ENCODE measurements around the gene PHF1. TPM values are rescaled to one million over a fixed set of nuclear protein-coding genes. Genes with fewer than 3 reads are reported as not detected.

The PHF1 gene
- total RNA-seq, 1 donor from 2014 or later, result 34.1 TPM

DNA sequence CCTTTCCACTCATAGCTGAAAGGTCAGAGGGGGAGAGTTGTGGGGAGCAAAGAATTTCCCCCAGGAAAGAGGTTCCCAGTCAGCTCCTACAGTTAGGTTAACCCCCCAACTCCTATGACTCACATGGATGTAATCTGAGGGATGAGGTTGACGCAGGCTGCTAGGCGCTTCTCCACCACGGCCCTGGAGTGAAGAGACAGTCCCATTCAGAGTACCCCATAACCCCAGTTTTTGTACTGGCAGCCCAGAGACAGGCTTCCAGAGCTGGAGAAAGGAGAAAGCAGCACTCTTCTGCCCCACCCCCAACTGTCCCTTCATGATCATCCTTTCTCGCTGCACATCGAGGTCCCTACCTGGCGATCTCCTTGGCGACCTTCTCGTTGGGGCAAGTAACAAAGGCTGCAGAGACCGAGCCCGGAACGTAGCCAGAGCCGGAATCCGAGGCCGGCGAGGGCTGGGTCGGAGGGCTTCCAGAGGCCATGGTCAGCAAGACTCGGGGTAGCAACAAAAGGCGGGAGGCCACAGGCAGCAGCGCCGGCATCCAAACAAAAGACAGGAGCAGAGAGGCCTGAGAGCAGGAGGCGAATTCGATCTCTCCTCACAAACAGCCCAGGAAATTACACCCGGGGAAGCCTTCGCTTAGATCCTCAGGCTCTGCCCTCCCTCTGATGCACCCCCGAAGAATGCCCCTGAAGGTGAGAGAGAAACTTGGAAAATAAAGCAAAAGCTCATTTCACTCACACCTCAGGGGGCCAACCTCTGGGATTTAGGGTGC, 6.5 kb downstream of the PHF1 start:
- intact Hi-C loops (cut with micrococcal nuclease), result no loop called here

- intact Hi-C loops (cut with micrococcal nuclease), result loop anchor here (1.0 to 2.0 kb wide), 5 partner anchors 8 to 371 kb away; partner anchors contain the start of genes LEMD2 and ZBTB22
Measured at GRCh38 chr6:33417903-33418689, 7.3 kb downstream of the PHF1 start, which contains the start of gene CUTA. CUTA (minus strand) TSS chr6:33418107; CDS start chr6:33418000, 107 bp downstream.

- intact Hi-C loops (cut with micrococcal nuclease), result loop anchor here (1.0 to 2.0 kb wide), 5 partner anchors 8 to 370 kb away; partner anchors contain the start of genes LEMD2 and ZBTB22
Measured at GRCh38 chr6:33418690-33419291, 8.0 kb downstream of the PHF1 start.

GRCh38 chr6:33419580-33420490, 9.0 kb downstream of the PHF1 start, which contains the start of gene SYNGAP1:
SYNGAP1 (plus strand) TSS chr6:33420065; CDS start chr6:33420265, 200 bp downstream.
- intact Hi-C loops (cut with micrococcal nuclease), result loop anchor here (2.0 kb wide), 2 partner anchors 151 to 369 kb away; partner anchors contain the start of gene LEMD2

DNA sequence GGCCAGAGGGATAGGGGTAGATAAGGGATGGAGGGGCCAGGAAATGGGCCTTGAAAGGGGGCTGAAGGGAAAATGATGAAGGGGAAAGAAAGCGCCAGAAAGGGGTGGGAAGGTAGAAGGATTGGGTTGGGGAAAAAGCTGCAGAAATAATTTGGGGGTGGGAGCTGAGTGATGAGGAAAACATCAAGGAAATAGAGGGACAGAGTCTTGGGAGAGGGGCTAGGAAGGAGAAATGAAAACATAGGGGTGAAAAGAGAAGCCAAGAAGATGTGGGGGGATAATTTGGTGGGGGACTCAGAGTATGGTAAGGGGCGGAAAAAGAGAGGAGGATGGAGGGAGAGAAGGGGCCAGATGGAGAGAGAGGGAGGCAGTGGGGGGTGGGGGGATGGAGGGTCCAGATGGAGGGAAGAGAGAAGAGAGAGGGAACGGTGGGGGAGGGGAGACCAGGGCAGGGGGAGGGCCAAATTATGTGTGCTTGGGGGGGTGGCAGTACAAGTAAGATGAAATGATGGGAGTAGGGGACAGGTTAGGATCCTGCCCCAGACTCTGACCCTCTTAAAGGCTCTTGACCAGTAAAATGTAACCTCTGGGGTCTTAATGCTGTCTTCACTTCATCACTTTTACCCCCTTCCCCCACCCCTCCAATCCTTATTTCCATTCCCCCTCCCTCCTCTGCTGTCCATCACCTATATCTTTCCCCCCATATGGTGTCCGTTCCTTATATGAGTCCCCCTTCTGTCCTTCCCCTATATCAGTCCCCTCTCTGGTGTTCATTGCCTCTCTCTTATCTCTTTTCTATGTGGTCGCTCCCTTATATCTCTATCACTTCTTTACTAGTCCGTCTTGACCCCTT, 9.9 kb downstream of the PHF1 start:
- intact Hi-C loops (cut with micrococcal nuclease), result no loop called here

DNA sequence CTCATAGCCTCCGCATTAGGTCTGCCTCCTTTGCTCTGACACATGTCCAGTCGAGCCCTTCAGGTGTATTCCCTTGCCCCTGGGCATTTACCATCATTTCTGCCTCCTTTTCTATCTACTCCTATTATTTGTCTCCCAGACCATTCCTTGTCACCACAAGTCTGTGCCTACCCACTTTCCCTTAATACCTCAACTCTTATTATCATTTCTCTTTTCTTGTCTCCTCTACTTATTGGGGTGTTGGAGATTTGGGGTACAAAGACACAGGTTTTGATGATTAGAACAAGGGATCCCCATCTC, 10.5 kb downstream of the PHF1 start:
- intact Hi-C loops (cut with micrococcal nuclease), result no loop called here

GRCh38 chr6:33423777-33424176, 13.0 kb downstream of the PHF1 start:
- intact Hi-C loops (cut with micrococcal nuclease), result loop anchor here (2.0 kb wide), 1 partner anchor 13 kb away; the partner anchor contains the start of gene PHF1

DNA sequence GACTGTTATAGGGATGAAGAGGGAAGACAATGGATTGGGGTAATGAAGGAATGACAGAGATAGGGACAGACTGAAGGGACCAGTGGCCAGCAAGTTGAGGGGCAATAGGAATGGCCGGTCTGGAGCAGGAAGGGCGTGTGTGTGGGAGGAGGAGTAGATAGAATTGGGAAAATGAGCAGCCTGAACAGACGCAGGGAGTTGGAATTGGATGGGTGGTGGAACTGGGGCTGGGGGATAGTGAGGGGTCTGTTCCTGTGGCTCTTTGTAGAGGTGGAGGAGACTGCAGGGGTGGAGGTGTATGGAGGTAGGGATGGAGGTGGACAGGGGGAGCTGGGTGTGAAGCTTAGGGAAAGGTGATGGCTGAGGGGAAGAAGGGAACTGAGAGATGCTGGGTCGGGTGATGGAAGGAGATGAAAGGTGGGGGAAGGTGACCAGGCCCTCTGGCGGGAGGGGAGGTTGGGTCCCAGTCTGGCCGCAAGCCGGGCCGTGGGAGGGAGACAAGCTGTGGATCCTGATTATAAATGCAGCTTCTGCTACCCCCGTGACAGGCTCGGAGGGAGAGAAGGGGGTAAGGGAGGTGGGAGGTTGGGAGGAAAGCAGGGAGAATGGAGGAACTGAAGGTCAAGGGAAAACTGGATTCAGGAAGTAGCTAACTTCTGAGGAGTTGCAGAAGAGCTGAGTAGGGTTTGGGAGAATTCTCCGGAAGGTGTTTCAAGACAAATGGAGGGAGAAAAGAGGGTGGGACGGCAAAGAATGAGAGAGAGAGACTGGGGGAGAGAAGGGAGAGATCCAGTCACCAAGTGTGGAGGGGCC, 14.2 kb downstream of the PHF1 start:
- intact Hi-C loops (cut with micrococcal nuclease), result loop anchor here (2.0 kb wide), 1 partner anchor 14 kb away; the partner anchor contains the start of gene PHF1

- intact Hi-C loops (cut with micrococcal nuclease), result loop anchor here (1.0 to 2.0 kb wide), 3 partner anchors 8 to 35 kb away; partner anchors contain the start of genes CUTA, KIFC1 and PHF1
Measured at GRCh38 chr6:33425668-33426577, 15.1 kb downstream of the PHF1 start.

GRCh38 chr6:33426590-33427511, 16.0 kb downstream of the PHF1 start:
- intact Hi-C loops (cut with micrococcal nuclease), result loop anchor here (1.0 kb wide), 2 partner anchors 9 to 36 kb away; partner anchors contain the start of genes CUTA and KIFC1

GRCh38 chr6:33427585-33428223, 16.9 kb downstream of the PHF1 start:
- intact Hi-C loops (cut with micrococcal nuclease), result loop anchor here (2.0 kb wide), 1 partner anchor 143 kb away; no protein-coding TSS in a partner anchor

DNA sequence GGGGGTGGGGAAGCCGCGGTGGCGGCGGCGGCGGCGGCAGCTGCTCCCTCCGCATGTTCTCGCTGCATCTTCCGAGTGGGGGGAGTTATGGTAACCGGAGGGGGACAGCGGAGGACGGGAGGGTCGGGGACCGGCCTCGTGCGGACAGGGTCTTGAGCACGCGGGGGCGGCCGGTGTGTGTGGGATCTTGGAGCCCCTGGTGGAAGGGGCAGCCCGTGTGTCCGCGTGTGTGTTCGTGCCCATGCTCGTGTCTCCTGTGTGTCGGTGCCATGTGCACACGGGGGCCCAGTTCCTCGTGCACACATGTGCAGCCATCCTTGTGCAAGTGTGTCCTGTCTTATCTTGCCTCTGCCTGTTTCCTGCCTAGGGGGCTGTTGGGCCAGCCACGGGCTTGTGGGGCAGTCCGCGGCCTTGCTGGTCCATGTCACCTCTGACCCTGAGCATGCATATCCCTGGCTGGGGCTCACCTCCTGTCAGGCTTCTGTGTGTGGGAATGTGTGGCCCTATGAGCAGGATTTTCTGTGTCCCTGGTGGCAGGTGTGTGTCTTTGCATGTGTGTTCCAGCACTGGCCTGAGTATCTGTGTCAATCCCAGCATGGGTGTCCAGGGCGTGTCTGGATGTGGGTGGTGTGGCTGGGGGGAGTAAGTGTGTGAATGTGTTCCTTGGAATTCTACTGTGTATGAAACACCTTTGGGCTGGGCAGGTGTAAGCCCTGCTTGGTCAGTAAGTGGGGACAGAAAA, 17.6 kb downstream of the PHF1 start:
- intact Hi-C loops (cut with micrococcal nuclease), result loop anchor here (2.0 kb wide), 1 partner anchor 142 kb away; no protein-coding TSS in a partner anchor

- intact Hi-C loops (cut with micrococcal nuclease), result loop anchor here (2.0 kb wide), 1 partner anchor 142 kb away; no protein-coding TSS in a partner anchor
Measured at GRCh38 chr6:33428966-33429749, 18.3 kb downstream of the PHF1 start.

GRCh38 chr6:33429750-33430052, 18.9 kb downstream of the PHF1 start:
- intact Hi-C loops (cut with micrococcal nuclease), result loop anchor here (2.0 kb wide), 1 partner anchor 141 kb away; no protein-coding TSS in a partner anchor
